CD8-positive, alpha-beta memory T cell (primary cell): ENCODE results near the gene AKAP8L. TPM values are rescaled to one million over a fixed set of nuclear protein-coding genes. Genes with fewer than 3 reads are reported as not detected.

Experiments used
- CTCF ChIA-PET: fragments of 350-600 bp; sonication (Branson Sonifier 250); formaldehyde crosslinking; loops from one replicate; lab custom pipeline; 2021; ENCODE audit warnings: antibody characterized with exemption; lab: Charles Lee
- POLR2A ChIA-PET: fragments of 350-600 bp; sonication (Branson Sonifier 250); formaldehyde crosslinking; loops from one replicate; lab custom pipeline; 2021; ENCODE audit warnings: antibody characterized with exemption; lab: Charles Lee
- DNase-seq, 5 donors: peaks; one replicate each; pipeline versions ENCODE4 v3.0.0 to v3.0.0-alpha.2; 2020 to 2022; ENCODE audit warnings: mixed read lengths in 1 of 5
- H3K27ac ChIP-seq: one replicate; pipeline ENCODE4 v1.7.0; 2013; ENCODE audit warnings: low read depth, mild to moderate bottlenecking, low read length, moderate library complexity
- H3K27me3 ChIP-seq: 2 replicates; pipeline ENCODE4 v1.7.0; 2013; ENCODE audit warnings: low read length, mild to moderate bottlenecking; ENCODE audit not compliant: insufficient read depth, poor library complexity, severe bottlenecking
- H3K36me3 ChIP-seq: 2 replicates; pipeline ENCODE4 v1.7.0; 2013; ENCODE audit warnings: mild to moderate bottlenecking, low read length, moderate library complexity; ENCODE audit not compliant: insufficient read depth
- H3K4me1 ChIP-seq: 2 replicates; pipeline ENCODE4 v1.7.0; 2013; ENCODE audit warnings: mild to moderate bottlenecking, low read length, moderate library complexity; ENCODE audit not compliant: insufficient read depth
- H3K4me3 ChIP-seq: 2 replicates; pipeline ENCODE4 v1.7.0; 2013; ENCODE audit warnings: mild to moderate bottlenecking, low read length
- H3K9me3 ChIP-seq: 2 replicates; pipeline ENCODE4 v1.7.0; 2013; ENCODE audit warnings: mild to moderate bottlenecking, low read length
- H3K27ac Mint-ChIP-seq, 8 donors: one replicate each; pipeline ENCODE4 v1.8.0; 2020 to 2021; ENCODE audit warnings: mixed read lengths in 8 of 8, mild to moderate bottlenecking in 6 of 8, inconsistent platforms in 3 of 8, moderate library complexity in 3 of 8
- H3K27me3 Mint-ChIP-seq, 2 donors: one replicate each; pipeline ENCODE4 v1.8.0; 2020 to 2021; ENCODE audit warnings: mixed read lengths in 2 of 2, mild to moderate bottlenecking in 1 of 2, moderate library complexity in 1 of 2
- H3K36me3 Mint-ChIP-seq, 3 donors: one replicate each; pipeline ENCODE4 v1.8.0; 2020 to 2021; ENCODE audit warnings: mixed read lengths in 3 of 3, inconsistent platforms in 1 of 3, mild to moderate bottlenecking in 1 of 3
- H3K4me1 Mint-ChIP-seq, 3 donors: one replicate each; pipeline ENCODE4 v1.8.0; 2020 to 2021; ENCODE audit warnings: mixed read lengths in 3 of 3, inconsistent platforms in 1 of 3, mild to moderate bottlenecking in 1 of 3
- H3K4me3 Mint-ChIP-seq, 7 donors: one replicate each; pipeline ENCODE4 v1.8.0; 2020 to 2021; ENCODE audit warnings: mixed read lengths in 7 of 7, mild to moderate bottlenecking in 6 of 7, moderate library complexity in 4 of 7, inconsistent platforms in 2 of 7
- H3K9me3 Mint-ChIP-seq, 5 donors: one replicate each; pipeline ENCODE4 v1.8.0; 2020 to 2022; ENCODE audit warnings: mixed read lengths in 5 of 5, mild to moderate bottlenecking in 3 of 5, moderate library complexity in 2 of 5, inconsistent platforms in 1 of 5
- polyA plus RNA-seq: library from polyadenylated mRNA; unstranded; fragments of 300-500 nt; fragmentation: Illumina TruSeq; gene quantifications from one replicate; pipeline ENCODE4 v1.2.3, GENCODE V29; 2021
- total RNA-seq, 2 experiments: library from RNA; stranded (reverse); gene quantifications; one replicate each; pipeline ENCODE4 v1.2.3, GENCODE V29; 2021

Gene AKAP8L
- total and polyA plus RNA-seq, 3 experiments from 2014 or later, result 69.8 to 74.9 (median 74.5) TPM

DNA sequence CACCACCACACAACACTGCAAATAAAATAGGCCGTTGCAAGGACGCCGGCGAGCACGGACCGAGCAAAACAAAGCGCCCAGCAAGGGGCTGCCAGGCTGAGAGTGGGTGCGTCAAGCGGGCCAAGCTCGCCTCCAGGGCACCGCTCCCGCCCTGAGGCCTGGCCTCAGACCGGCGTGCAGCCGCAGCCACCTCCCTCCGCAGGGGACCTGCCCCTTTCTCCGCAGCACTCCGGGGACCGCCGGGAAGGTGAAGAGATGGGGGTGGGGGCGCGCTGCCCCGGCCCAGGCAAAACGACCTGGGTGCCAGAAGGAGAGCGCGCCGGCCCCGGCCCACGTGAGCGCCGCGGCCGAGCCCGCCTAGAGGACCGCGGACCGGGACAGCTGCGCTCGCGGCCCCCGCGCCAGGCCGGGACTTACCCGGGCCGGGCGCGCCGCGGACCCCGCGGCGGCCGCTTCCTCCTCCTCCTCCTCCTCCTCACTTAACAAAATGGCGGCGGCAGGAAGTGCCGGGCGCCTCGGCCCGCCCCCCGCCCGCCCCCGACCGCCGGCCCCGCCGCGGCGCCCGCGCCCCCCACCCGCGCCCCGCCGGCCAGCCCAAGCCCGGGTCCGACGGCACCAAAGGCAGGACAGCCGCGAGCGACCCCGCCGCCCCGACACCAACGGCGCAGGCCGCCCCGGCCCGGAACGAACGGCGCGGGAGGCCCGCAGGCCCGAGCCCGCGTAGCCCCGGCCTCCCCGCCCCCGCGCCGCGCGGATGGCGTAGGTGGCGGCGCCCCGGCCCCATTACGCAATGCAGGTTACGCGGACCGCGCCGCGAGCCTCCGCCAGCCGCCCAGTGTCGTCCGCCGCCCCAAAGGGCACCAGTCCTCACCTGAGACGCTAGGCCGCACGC is 87.1 kb downstream of the AKAP8L start:
- Histone ChIP-seq H3K4me3 (peak overlapping the region; percentile 80), H3K4me1 (peaks cover 45% of the 10 kb centered on the region), H3K36me3 (no peaks in the 10 kb centered on the region), H3K9me3 (no peaks in the 10 kb centered on the region), H3K27me3 (no peaks in the 10 kb centered on the region), H3K27ac (peak overlapping the region; percentile 80)
- peak; percentile 53 to 76 (median 65) for DNase-seq
- H3K4me1 Mint-ChIP-seq, result peaks cover 46 to 62% (median 49%) of the 10 kb centered on the region in 3 donors
- H3K4me3 Mint-ChIP-seq, result peak overlapping the region; percentile 90 to 98 (median 96)
- H3K27me3 Mint-ChIP-seq, result peaks cover 0 to 4% of the 10 kb centered on the region in 2 donors
- ChIA-PET POLR2A (interaction anchor here (2.3 kb wide), 1 partner anchor 47 kb away, joined by 20 read pairs; the partner anchor contains the start of gene AKAP8), CTCF (interaction anchor here (1.3 kb wide), 2 partner anchors 47 to 87 kb away, joined by 4 to 5 read pairs; partner anchors contain the start of gene AKAP8L)
- no peaks in the 10 kb centered on the region for H3K9me3 Mint-ChIP-seq
- peaks cover 0 to 18% (median 3%) of the 10 kb centered on the region in 3 donors for H3K36me3 Mint-ChIP-seq
- H3K27ac Mint-ChIP-seq, result peak overlapping the region; percentile 91 to 97 (median 95)

DNA sequence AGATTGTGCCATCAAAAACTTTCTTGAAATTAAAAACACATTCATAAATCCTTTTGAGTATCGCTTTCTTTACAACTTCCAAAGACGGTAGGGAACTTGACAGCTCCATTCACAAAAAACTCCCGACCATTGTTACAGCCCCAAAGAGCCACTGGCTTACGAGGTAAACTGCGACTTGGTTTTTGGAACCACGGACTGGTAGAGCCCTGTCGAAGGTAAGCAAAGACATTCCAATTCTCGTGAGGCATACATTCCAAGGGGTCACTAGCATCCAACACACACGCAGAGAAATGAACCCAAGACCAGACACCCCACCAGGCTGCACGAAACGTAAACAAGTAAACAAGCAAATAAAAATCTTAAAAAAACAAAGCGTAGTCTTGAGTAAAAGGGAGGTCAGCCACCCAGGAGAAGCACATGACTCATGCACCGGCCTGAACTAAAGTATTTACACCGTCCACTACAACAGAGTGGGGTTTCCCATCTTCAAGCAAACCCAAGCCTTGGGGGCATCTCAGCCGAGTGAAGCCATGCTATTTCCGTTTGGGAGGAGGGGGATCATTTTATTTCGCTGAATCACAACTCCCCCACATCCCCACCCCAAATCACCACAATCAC is 87.9 kb downstream of the AKAP8L start:
- peak overlapping the region; percentile 80 for H3K4me3 ChIP-seq
- H3K27me3 ChIP-seq, result no peaks in the 10 kb centered on the region
- CTCF ChIA-PET, result no interaction called here
- Mint-ChIP-seq H3K27ac (peak overlapping the region; percentile 91 to 97 (median 95)), H3K4me3 (peak overlapping the region; percentile 90 to 98 (median 96)), H3K9me3 (no peaks in the 10 kb centered on the region), H3K36me3 (peaks cover 0 to 20% (median 1%) of the 10 kb centered on the region in 3 donors), H3K27me3 (peaks cover 0 to 4% of the 10 kb centered on the region in 2 donors), H3K4me1 (peaks cover 52 to 70% (median 56%) of the 10 kb centered on the region in 3 donors)
- H3K36me3 ChIP-seq, result no peaks in the 10 kb centered on the region
- DNase-seq, result peak in 1 of 5 donors; percentile 32
- POLR2A ChIA-PET, result interaction anchor here (0.6 kb wide), 2 partner anchors 25 to 88 kb away, joined by 3 read pairs; partner anchors contain the start of gene AKAP8L
- H3K9me3 ChIP-seq, result no peaks in the 10 kb centered on the region
- peak overlapping the region; percentile 80 for H3K27ac ChIP-seq
- H3K4me1 ChIP-seq, result peaks cover 50% of the 10 kb centered on the region

Other genes with a start within 250 kb of the AKAP8L start
- gene NOTCH3, start 218.0 kb downstream of the AKAP8L start, total RNA-seq, result under 1 TPM in 1 of 2 experiments, not detected in 1; 0.04 TPM
- not detected for gene NOTCH3, start 218.0 kb downstream of the AKAP8L start, polyA plus RNA-seq
- gene EPHX3, start 186.5 kb downstream of the AKAP8L start, total RNA-seq, result not detected
- gene EPHX3, start 186.5 kb downstream of the AKAP8L start, polyA plus RNA-seq, result not detected
- gene BRD4, start 86.4 kb downstream of the AKAP8L start, total RNA-seq, result 100 to 1,000 TPM; 101 to 109 TPM
- 35.3 TPM for gene BRD4, start 86.4 kb downstream of the AKAP8L start, polyA plus RNA-seq
- 10 to 100 TPM; 48.6 to 59.8 TPM for gene AKAP8, start 39.2 kb downstream of the AKAP8L start, total RNA-seq
- 22.3 TPM for gene AKAP8, start 39.2 kb downstream of the AKAP8L start, polyA plus RNA-seq
- 10 to 100 TPM; 28.9 to 31.2 TPM for gene WIZ, start 31.0 kb upstream of the AKAP8L start, total RNA-seq
- gene WIZ, start 31.0 kb upstream of the AKAP8L start, polyA plus RNA-seq, result 1.8 TPM
- gene RASAL3, start 45.6 kb upstream of the AKAP8L start, total RNA-seq, result 100 to 1,000 TPM; 120 to 125 TPM
- 144 TPM for gene RASAL3, start 45.6 kb upstream of the AKAP8L start, polyA plus RNA-seq
- gene PGLYRP2, start 60.5 kb upstream of the AKAP8L start, total RNA-seq, result under 1 TPM in 1 of 2 experiments, not detected in 1; 0.13 TPM
- 0.49 TPM for gene PGLYRP2, start 60.5 kb upstream of the AKAP8L start, polyA plus RNA-seq
- under 1 TPM; 0.71 to 0.79 TPM for gene CYP4F22, start 89.5 kb upstream of the AKAP8L start, total RNA-seq
- 5.1 TPM for gene CYP4F22, start 89.5 kb upstream of the AKAP8L start, polyA plus RNA-seq
- gene CYP4F8, start 196.2 kb upstream of the AKAP8L start, total RNA-seq, result not detected
- not detected for gene CYP4F8, start 196.2 kb upstream of the AKAP8L start, polyA plus RNA-seq
- under 1 TPM; 0.16 to 0.28 TPM for gene CYP4F3, start 221.9 kb upstream of the AKAP8L start, total RNA-seq
- gene CYP4F3, start 221.9 kb upstream of the AKAP8L start, polyA plus RNA-seq, result not detected